B cell (primary cell): ENCODE measurements around the gene CAMK2D.

Experiments
- CTCF ChIP-seq: fragments of 200-600 bp; IDR thresholded peaks from one replicate; pipeline ENCODE4 v1.8.0; 2022; ENCODE audit warnings: antibody characterized with exemption, mild to moderate bottlenecking
- EZH2 ChIP-seq: IDR thresholded peaks from 2 replicates; pipeline ENCODE4 v1.6.1; 2012; ENCODE audit warnings: borderline replicate concordance, low read depth, mild to moderate bottlenecking, moderate library complexity, low read length; ENCODE audit not compliant: insufficient read depth, poor library complexity, severe bottlenecking

GRCh38 chr4:113810906-113811305 lies 49.4 kb upstream of the CAMK2D start:
- TF ChIP-seq EZH2, result no peak
- TF ChIP-seq CTCF, result no peak
